ENCODE data around the gene MYOM1.

MYOM1 gene

DNA sequence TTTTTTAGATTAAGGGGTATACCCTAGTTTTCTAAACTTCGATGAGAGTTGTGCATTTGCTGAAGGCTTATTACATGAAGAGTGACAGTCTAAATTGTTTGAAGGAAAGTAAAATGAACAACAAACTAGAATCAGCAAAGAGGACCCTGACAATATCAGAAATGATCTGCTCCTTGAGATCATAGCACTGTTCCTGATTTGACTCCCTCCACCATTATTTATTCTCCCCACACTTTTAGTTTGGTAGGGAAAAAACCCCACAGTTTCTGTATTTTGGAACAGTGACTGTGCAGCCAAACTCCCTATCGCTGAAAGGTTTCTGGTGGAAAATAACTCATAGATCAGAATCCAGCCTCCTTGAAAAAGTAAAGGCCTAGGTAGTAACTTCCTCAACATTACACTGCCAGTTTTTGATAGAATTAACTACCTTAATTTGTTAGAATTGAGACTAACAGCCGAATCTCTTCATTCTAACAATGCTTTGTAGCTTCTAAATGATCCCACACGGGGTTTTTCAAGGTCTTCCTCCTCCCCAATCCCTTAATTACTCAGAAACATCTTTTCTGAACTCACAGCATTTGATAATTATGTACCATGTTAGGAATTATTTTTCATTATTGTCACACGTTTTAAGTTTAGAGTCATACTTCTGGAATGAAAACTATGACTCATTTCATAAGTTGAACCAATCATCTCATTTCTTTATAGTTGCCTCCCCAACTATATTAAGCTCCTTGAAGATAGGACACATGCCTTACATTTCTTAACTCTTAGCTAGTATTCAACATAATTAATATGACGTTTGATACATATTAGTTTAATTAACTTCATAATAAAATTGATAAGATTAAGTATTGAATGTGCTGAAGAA is 30.7 kb upstream of the MYOM1 start:
- no peak for DNase-seq (ENCODE audit: low read depth in 2 of 2)

- DNase-seq (ENCODE audit: low read depth in 2 of 2), result no peak
These were observed 29.0 kb upstream of the MYOM1 start for GRCh38 chr18:3248658-3249359.

GRCh38 chr18:3248062-3248657 is 28.4 kb upstream of the MYOM1 start:
- DNase-seq (ENCODE audit: low read depth in 2 of 2), result no peak

- peak; percentile 82 for DNase-seq (ENCODE audit: low read depth in 2 of 2)
These were observed 27.7 kb upstream of the MYOM1 start, which contains the start of gene MYL12A for GRCh38 chr18:3247240-3248061. Gene MYL12A, plus strand, starts transcription at chr18:3247801. Its CDS starts 5,447 bp downstream, at chr18:3253248.

GRCh38 chr18:3246635-3247239 is 27.0 kb upstream of the MYOM1 start:
- DNase-seq (ENCODE audit: low read depth in 2 of 2), result no peak

- peak in 1 of 2 donors; percentile 67 for DNase-seq (ENCODE audit: low read depth in 2 of 2)
These were observed 26.3 kb upstream of the MYOM1 start for GRCh38 chr18:3245853-3246634.

- DNase-seq (ENCODE audit: low read depth in 2 of 2), result no peak
These were observed 25.4 kb upstream of the MYOM1 start for GRCh38 chr18:3245185-3245564.

DNA sequence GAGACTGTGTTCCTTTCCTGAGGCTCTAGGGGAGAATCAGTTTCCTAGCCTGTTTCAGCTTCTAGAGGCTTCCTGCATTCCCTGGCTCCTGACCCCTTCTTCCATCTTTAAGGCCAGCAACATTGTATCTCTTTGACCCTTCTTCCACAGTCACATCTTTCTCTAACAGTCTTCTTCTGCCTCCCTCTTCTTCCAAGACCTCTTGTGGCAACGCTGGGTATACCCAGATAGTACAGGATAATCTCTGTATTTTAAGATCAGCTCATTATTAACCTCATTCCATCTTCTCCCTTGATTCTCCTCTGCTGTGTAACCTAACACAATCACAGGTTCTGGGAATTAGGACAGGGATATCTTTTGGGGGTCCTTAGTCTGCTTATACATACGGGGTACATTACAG is 19.0 kb upstream of the MYOM1 start:
- DNase-seq (ENCODE audit: low read depth in 2 of 2), result no peak

DNA sequence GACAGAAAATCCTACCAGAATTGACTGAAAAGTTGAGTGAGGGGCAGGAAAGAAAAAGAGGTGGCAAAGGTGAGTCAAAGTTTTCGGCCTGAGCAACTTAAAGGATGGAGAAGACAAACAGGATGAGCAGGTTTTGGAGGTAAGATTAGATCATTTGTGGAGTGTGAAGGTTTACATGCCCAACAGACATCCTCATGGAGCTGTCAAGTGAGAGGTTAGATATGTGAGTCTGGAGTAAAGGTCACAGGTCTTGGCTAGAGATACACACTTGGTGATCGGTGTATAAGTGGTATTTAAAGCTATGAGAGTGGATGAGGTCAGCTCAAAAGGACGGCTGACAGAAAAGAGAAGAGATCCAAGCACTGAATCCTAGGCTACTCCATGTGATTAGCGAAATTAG is 16.7 kb upstream of the MYOM1 start:
- no peak for DNase-seq (ENCODE audit: low read depth in 2 of 2)

DNA sequence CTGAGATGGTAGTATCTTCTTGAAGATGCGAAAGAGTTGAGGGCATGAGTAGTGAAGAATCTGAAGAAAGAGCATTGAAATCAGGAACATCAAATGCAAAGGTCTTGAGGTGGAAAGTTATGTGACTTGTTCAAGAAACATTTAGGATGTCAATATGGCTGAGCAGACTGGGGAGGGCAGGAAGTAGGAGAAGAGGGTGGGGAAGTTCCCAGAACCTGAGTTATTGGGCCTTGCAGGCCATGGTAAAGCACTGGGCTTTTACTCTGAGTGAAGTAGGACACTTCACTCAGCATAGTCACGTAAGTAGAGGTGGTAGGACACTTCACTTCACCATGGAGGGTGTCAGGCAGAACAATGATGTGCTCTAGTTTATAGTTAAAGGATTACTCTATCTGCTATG is 16.1 kb upstream of the MYOM1 start:
- no peak for DNase-seq (ENCODE audit: low read depth in 2 of 2)

DNA sequence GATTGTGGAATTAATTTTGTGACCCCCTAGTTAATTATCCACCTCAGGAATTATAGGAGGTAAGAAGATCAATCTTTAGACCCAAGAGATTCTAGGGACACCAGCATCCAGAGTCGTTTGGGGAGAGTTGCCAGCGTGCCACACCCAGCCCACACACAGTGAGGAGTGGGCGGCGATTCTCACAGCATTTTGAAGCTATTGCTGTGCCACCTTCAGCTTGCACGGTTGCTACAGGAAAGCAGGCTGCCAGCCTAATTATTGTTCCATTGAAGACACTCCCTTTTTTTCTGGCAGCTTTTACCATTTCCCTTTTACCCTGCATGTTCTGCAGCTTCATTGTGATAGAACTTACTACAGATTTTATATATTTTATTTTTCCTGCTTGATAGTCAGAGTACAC is 14.7 kb upstream of the MYOM1 start:
- DNase-seq (ENCODE audit: low read depth in 2 of 2), result no peak

- DNase-seq (ENCODE audit: low read depth in 2 of 2), result no peak
These were observed 13.8 kb upstream of the MYOM1 start for GRCh38 chr18:3233433-3234168.

GRCh38 chr18:3233004-3233403 is 13.2 kb upstream of the MYOM1 start:
- DNase-seq (ENCODE audit: low read depth in 2 of 2), result no peak

DNA sequence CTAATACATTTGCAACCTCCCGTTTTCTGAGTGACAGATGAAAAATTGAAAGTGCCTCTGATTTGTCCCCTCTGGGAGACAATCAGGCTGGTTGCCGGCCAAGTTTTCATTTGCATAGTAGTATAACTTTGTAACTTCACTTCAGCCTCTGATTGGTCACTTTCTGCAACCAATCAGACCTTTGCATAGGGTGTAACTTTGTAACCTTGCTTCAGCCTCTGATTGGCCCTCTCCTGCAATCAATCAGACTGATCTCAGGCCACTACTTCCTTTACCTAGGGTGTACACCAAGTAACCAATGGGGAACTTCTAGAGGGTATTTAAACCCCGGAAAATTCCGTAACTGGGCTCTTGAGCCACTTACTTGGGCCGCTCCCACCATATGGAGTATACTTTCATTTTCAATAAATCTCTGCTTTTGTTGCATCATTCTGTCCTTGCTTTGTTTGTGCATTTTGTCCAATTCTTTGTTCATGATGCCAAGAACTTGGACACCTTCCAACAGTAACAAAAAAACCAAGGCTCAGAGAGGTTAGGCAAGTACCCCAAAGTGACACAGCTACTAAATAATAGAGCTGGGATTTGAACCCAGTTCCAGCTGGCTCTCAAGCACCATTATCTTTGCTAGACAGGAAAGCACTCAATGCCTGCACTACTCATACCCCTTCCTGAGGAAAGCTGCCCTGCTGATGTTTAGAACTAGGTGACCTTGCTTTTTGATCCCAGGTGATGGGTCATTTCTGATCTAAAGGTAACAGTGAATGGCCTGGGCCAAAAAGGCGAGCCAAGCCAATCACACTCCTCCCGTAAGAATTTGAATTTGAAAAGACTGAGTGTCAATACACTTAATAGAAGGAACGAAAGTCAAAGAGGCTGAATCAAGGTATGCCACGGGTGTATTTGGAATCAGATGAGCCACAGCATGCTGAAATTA is 10.9 kb upstream of the MYOM1 start:
- DNase-seq (ENCODE audit: low read depth in 2 of 2), result no peak

DNA sequence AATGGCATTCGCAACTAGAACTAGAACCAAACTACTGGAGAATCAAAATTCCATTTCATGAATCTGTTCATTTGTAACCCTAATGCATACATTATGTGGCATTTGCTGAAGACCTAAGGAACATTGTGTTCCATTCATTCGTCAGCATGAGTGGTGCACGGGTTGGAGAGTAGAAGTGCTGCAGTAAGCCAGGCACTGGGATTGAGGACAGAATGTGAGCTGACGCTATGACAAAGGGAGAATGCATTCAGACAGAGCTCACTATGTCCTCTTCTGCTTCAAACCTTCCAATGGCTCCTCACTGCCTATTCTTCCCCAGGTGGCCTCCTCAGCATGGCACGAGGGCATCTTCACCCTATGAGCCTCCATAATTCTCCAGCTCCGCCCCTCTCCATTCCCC is 6.3 kb upstream of the MYOM1 start:
- no peak for DNase-seq (ENCODE audit: low read depth in 2 of 2)

- no peak for DNase-seq (ENCODE audit: low read depth in 2 of 2)
These were observed 5.8 kb upstream of the MYOM1 start for GRCh38 chr18:3225588-3225987.

DNA sequence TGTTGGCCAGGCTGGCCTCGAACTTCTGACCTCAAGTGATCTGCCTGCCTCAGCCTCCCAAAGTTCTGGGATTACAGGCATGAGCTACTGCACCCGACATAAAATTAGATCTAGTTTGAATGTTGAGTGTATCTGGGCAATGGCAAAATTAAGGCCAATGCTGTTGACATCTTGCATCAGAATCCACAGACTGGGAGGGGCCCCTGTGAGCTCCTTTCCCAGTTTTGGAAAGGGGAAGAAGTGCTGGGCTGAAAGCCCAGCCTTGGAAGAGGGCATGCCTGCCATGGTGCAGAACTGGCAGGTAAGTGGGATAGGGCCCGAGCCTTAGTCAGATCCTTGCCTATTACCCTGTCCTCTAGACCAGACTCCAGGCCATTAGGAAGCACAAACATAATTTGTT is 4.5 kb upstream of the MYOM1 start:
- no peak for DNase-seq (ENCODE audit: low read depth in 2 of 2)

DNA sequence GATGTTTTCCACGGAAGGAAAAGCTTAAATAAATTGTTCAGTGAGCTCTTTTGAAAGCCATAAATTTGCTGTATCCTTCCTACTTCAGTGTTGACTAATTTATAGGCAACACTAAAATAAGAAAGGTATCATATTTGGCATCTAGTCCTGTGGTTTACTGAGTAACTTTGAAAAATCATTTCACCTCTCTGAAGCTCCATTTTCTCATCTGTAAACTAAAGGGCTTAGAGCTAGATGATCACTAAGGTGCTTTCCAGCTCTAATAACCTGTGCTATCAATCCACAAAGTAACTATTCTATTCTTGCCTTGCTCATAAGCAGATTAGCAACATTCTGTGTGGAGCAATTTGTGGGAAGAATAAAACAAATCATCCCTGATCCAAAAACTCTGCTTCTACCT is 3.6 kb upstream of the MYOM1 start:
- no peak for DNase-seq (ENCODE audit: low read depth in 2 of 2)

GRCh38 chr18:3221496-3221895 is 1.7 kb upstream of the MYOM1 start:
- DNase-seq (ENCODE audit: low read depth in 2 of 2), result no peak

Data from stimulated activated CD8-positive, alpha-beta memory T cell treated with anti-CD3 and anti-CD28 coated beads, Interleukin-2, amount 100 ng/mL, for 1 hour (primary cell).